ENCODE results near the gene PGBD5. TPM values are rescaled to one million over a fixed set of nuclear protein-coding genes. Genes with fewer than 3 reads are reported as not detected.

Gene PGBD5
- total RNA-seq, 2 donors from 2014 or later, result 0.14 to 0.63 TPM

DNA sequence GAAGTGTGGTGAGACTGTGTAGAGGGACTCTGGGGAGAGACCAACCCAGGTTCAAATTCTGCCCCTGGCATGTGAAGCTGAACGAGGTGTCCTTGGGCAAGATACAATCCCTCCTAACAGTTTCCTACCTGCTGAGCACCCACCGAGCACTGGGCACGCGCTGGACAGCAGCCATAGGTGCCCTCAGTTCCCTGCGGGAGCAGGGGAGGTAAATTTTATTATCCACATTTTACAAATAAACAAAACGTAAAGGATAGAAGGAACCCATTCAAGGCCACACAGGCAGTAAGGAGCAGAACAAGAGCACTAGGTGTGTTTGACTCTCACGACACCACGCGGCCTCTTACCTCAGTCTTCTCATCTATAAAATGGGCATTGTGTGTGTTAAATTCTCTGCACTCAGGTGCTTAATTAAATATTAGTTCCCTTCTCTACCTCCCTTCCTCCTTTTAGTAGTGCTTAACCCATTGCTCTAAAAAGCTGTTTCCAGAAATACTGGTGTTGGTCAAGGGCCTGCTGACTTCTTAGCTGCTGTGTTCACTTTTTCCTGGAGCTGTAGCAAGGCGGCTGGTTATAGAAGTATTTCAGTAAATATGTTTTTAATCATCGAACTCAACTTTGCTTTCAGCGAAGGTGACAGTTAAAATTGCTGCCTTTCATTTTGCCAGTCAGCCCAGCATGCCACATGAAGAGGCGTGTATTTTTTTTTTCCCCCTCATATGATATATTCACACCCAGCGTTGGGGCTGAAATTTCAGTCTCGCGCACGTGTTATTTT lies 41.6 kb downstream of the PGBD5 start:
- H3K4me3 ChIP-seq, result no peak overlapping the region
- DNase-seq (ENCODE audit: low spot score) (no peak), ATAC-seq (ENCODE audit: insufficient number of reproducible peaks, low FRiP score, low read depth) (no peak)
- H3K27ac ChIP-seq, result no peak overlapping the region
- no peaks in the 10 kb centered on the region for H3K4me1 ChIP-seq (ENCODE audit: control insufficient read depth in 1 of 2, low read depth in 2 of 2)
- TF ChIP-seq, protein P1, sequence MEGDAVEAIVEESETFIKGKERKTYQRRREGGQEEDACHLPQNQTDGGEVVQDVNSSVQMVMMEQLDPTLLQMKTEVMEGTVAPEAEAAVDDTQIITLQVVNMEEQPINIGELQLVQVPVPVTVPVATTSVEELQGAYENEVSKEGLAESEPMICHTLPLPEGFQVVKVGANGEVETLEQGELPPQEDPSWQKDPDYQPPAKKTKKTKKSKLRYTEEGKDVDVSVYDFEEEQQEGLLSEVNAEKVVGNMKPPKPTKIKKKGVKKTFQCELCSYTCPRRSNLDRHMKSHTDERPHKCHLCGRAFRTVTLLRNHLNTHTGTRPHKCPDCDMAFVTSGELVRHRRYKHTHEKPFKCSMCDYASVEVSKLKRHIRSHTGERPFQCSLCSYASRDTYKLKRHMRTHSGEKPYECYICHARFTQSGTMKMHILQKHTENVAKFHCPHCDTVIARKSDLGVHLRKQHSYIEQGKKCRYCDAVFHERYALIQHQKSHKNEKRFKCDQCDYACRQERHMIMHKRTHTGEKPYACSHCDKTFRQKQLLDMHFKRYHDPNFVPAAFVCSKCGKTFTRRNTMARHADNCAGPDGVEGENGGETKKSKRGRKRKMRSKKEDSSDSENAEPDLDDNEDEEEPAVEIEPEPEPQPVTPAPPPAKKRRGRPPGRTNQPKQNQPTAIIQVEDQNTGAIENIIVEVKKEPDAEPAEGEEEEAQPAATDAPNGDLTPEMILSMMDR (IDR thresholded peaks at IDR 0.05), result no peak
- H3K36me3 ChIP-seq, result no peaks in the 10 kb centered on the region
- peaks cover 3% of the 10 kb centered on the region for H3K9me3 ChIP-seq
- no peaks in the 10 kb centered on the region for H3K27me3 ChIP-seq (replicated peaks; ENCODE audit: insufficient read depth)

DNA sequence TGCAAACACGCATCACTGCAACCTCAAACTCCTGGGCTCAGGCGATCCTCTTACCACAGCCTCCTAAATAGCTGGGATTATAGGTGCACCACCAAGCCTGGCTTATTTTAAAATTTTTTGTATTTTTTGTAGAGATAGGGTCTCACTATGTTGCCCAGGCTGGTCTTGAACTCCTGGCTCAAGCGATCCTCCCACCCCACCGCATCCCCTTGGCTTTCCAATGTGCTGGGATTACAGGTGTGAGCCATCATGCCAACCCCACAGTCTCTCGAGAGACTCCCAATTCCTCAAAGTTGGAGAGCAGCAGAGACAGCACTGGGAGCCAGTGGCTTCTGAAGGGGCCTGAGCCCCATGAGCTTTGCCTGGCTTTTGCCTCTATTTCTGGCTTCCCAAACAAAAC lies 42.7 kb downstream of the PGBD5 start:
- DNase-seq (ENCODE audit: low spot score), result no peak
- Histone ChIP-seq H3K9me3 (peaks cover 9% of the 10 kb centered on the region), H3K27me3 (replicated peaks; ENCODE audit: insufficient read depth) (no peaks in the 10 kb centered on the region), H3K4me1 (ENCODE audit: control insufficient read depth in 1 of 2, low read depth in 2 of 2) (no peaks in the 10 kb centered on the region), H3K27ac (no peak overlapping the region), H3K4me3 (no peak overlapping the region), H3K36me3 (no peaks in the 10 kb centered on the region)
- ATAC-seq (ENCODE audit: insufficient number of reproducible peaks, low FRiP score, low read depth), result no peak
- TF ChIP-seq, protein P1 (IDR thresholded peaks at IDR 0.05), result no peak

DNA sequence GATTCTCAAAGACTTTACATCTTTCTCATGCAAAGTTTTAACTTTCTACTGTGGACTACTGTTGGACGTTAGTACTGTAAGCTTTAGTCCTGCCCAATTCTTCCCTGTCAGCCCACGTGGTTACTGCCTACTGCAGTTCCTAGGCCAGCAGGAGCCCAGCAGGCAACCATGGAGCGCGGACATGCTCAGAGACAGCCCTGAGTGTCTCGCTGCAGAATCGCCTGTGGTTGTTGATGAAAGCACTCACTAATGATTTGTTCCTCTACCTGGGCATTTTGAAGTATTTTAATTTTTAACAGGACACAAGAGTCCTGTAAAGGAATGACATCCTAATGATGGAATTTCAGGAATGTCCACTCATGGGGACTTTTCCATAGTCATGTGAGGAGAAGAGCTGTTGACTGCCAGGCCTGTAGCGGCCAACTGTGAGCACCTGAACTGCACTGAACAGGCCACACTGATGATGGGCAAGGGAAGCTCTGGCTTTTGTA lies 44.1 kb downstream of the PGBD5 start:
- no peak overlapping the region for H3K27ac ChIP-seq
- H3K9me3 ChIP-seq, result peaks cover 9% of the 10 kb centered on the region
- no peak overlapping the region for H3K4me3 ChIP-seq
- no peak for ATAC-seq (ENCODE audit: insufficient number of reproducible peaks, low FRiP score, low read depth)
- TF ChIP-seq, protein P1 (IDR thresholded peaks at IDR 0.05), result no peak
- DNase-seq (ENCODE audit: low spot score), result no peak
- H3K4me1 ChIP-seq (ENCODE audit: control insufficient read depth in 1 of 2, low read depth in 2 of 2), result no peaks in the 10 kb centered on the region
- H3K27me3 ChIP-seq (replicated peaks; ENCODE audit: insufficient read depth), result no peaks in the 10 kb centered on the region
- H3K36me3 ChIP-seq, result no peaks in the 10 kb centered on the region

DNA sequence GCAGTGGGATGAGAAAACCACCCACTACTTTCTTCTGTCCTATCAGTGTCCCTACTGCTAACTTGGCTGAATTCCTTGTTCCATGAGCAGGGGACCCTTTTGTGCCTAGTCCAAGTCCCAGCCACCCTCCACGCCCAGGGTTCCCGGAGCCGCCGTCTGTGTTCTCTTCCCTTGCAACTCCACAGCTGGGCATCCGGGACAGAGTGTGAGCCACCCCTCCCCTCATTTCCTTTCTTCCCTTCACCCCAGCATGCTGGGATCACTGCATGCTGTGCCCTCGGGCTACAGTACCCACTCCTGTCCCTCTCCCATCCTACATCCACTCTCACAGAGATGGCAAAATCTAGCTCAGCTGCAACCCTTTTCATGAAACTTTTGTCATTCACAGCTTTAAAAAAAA lies 44.5 kb downstream of the PGBD5 start:
- Histone ChIP-seq H3K4me1 (ENCODE audit: control insufficient read depth in 1 of 2, low read depth in 2 of 2) (no peaks in the 10 kb centered on the region), H3K36me3 (no peaks in the 10 kb centered on the region), H3K4me3 (no peak overlapping the region), H3K27ac (no peak overlapping the region), H3K27me3 (replicated peaks; ENCODE audit: insufficient read depth) (no peaks in the 10 kb centered on the region), H3K9me3 (peaks cover 9% of the 10 kb centered on the region)
- TF ChIP-seq, protein P1 (IDR thresholded peaks at IDR 0.05), result no peak
- DNase-seq (ENCODE audit: low spot score) (no peak), ATAC-seq (ENCODE audit: insufficient number of reproducible peaks, low FRiP score, low read depth) (no peak)

DNA sequence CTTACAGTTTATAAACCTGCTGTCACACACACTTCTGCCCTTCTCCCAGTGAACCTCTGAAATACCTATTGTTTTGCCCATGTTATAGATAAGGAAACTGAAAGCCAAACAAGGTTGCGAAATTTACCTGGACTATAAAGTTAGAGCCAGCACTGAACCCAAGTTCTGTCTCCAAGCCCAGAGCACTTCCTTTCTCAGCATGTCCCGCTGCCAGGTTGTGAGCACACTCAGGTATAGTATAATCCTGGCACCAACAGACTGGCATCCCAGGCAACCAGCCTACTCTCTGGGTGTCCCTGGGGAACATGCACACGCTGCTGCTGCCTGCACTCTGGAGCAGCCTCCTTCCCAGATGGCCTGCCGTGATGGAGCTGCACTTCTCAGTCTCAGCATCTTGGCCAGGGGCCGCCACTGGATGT lies 45.1 kb downstream of the PGBD5 start:
- no peaks in the 10 kb centered on the region for H3K36me3 ChIP-seq
- peaks cover 9% of the 10 kb centered on the region for H3K9me3 ChIP-seq
- no peak for DNase-seq (ENCODE audit: low spot score)
- no peak overlapping the region for H3K4me3 ChIP-seq
- no peaks in the 10 kb centered on the region for H3K4me1 ChIP-seq (ENCODE audit: control insufficient read depth in 1 of 2, low read depth in 2 of 2)
- no peak overlapping the region for H3K27ac ChIP-seq
- TF ChIP-seq, protein P1 (IDR thresholded peaks at IDR 0.05), result no peak
- no peaks in the 10 kb centered on the region for H3K27me3 ChIP-seq (replicated peaks; ENCODE audit: insufficient read depth)
- no peak for ATAC-seq (ENCODE audit: insufficient number of reproducible peaks, low FRiP score, low read depth)
